Neuronal stem cell (in vitro differentiated cells): ENCODE measurements around the gene STAT3.

Experiments used
- DNase-seq: peaks from one replicate; pipeline ENCODE4 v3.0.0-alpha.2; 2013; ENCODE audit warnings: low spot score
- H2AFZ ChIP-seq: one replicate; pipeline ENCODE4 v1.6.1; 2013; ENCODE audit warnings: mild to moderate bottlenecking, low read length, inconsistent platforms
- H2AK5ac ChIP-seq: 2 replicates; pipeline ENCODE4 v1.6.1; 2013; ENCODE audit warnings: low read depth, mild to moderate bottlenecking, inconsistent platforms, low read length, moderate library complexity, mixed read lengths
- H2BK120ac ChIP-seq: 2 replicates; pipeline ENCODE4 v1.6.1; 2013; ENCODE audit warnings: low read depth, mild to moderate bottlenecking, inconsistent platforms, low read length, moderate library complexity, mixed read lengths
- H2BK12ac ChIP-seq: one replicate; pipeline ENCODE4 v1.6.1; 2013; ENCODE audit warnings: low read length, inconsistent platforms
- H2BK15ac ChIP-seq: 2 replicates; pipeline ENCODE4 v1.6.1; 2013; ENCODE audit warnings: mild to moderate bottlenecking, low read length, inconsistent platforms, mixed read lengths
- H2BK5ac ChIP-seq: one replicate; pipeline ENCODE4 v1.6.1; 2013; ENCODE audit warnings: inconsistent platforms, mild to moderate bottlenecking, low read length, moderate library complexity
- H3K14ac ChIP-seq: one replicate; pipeline ENCODE4 v1.6.1; 2013; ENCODE audit warnings: low read length, inconsistent platforms
- H3K18ac ChIP-seq: 2 replicates; pipeline ENCODE4 v1.6.1; 2013; ENCODE audit warnings: low read length, inconsistent platforms
- H3K23ac ChIP-seq: 2 replicates; pipeline ENCODE4 v1.6.1; 2013; ENCODE audit warnings: low read depth, mild to moderate bottlenecking, mixed read lengths, low read length, inconsistent platforms; ENCODE audit not compliant: poor library complexity
- H3K27ac ChIP-seq: replicated peaks from 3 replicates; pipeline ENCODE4 v1.5.1; 2013; ENCODE audit warnings: low read length, inconsistent platforms
- H3K27me3 ChIP-seq, 3 experiments: 2 replicates each; pipeline ENCODE4 v1.6.1; 2013; ENCODE audit warnings: low read length in 3 of 3, mild to moderate bottlenecking in 2 of 3, inconsistent platforms in 1 of 3, low read depth in 1 of 3, mixed read lengths in 1 of 3, moderate library complexity in 1 of 3; ENCODE audit not compliant: control insufficient read depth in 3 of 3, insufficient read depth in 3 of 3
- H3K36me3 ChIP-seq, 2 donors: replicated peaks in 1 of 2; 2 replicates each; pipeline ENCODE4 v1.6.1; 2013; ENCODE audit warnings: low read length in 2 of 2; ENCODE audit not compliant: control insufficient read depth in 2 of 2, insufficient read depth in 2 of 2
- H3K4ac ChIP-seq: 2 replicates; pipeline ENCODE4 v1.6.1; 2013; ENCODE audit warnings: inconsistent platforms, mild to moderate bottlenecking, low read length, moderate library complexity
- H3K4me1 ChIP-seq, 2 donors: 1 replicate in 1 of 2; 2 replicates in 1 of 2; pipeline ENCODE4 v1.6.1; 2013; ENCODE audit warnings: low read length in 2 of 2, low read depth in 1 of 2; ENCODE audit not compliant: control insufficient read depth in 2 of 2, insufficient read depth in 1 of 2
- H3K4me2 ChIP-seq: one replicate; pipeline ENCODE4 v1.6.1; 2013; ENCODE audit warnings: mild to moderate bottlenecking, low read length, inconsistent platforms; ENCODE audit not compliant: insufficient read depth, poor library complexity, severe bottlenecking
- H3K4me3 ChIP-seq, 2 donors: 2 replicates each; pipeline ENCODE4 v1.5.1; 2013; ENCODE audit warnings: low read length in 2 of 2, mild to moderate bottlenecking in 2 of 2, inconsistent platforms in 1 of 2, moderate library complexity in 1 of 2
- H3K79me1 ChIP-seq: one replicate; pipeline ENCODE4 v1.6.1; 2013; ENCODE audit warnings: low read depth, mild to moderate bottlenecking, inconsistent platforms, low read length, moderate library complexity
- H3K9ac ChIP-seq: one replicate; pipeline ENCODE4 v1.6.1; 2013; ENCODE audit warnings: mild to moderate bottlenecking, low read depth, low read length, inconsistent platforms; ENCODE audit not compliant: poor library complexity
- H3K9me3 ChIP-seq, 2 donors: replicated peaks in 1 of 2; 2 replicates each; pipeline versions ENCODE3 to v1.6.1; 2013; ENCODE audit warnings: low read length in 2 of 2, mild to moderate bottlenecking in 2 of 2, inconsistent platforms in 1 of 2, low read depth in 1 of 2, mixed read lengths in 1 of 2, moderate library complexity in 1 of 2; ENCODE audit not compliant: control insufficient read depth in 2 of 2, insufficient read depth in 1 of 2
- H4K8ac ChIP-seq: one replicate; pipeline ENCODE4 v1.6.1; 2013; ENCODE audit warnings: low read depth, mild to moderate bottlenecking, inconsistent platforms, low read length, moderate library complexity
- H4K91ac ChIP-seq: one replicate; pipeline ENCODE4 v1.6.1; 2013; ENCODE audit warnings: low read length, low read depth, mild to moderate bottlenecking, inconsistent platforms; ENCODE audit not compliant: poor library complexity
- WGBS, 2 donors: extraction: QIAGEN DNeasy Blood & Tissue Kit; methylation state at CpG; one replicate each; pipeline ENCODE4 v1.1.7; 2013; ENCODE audit warnings: missing lambda C conversion rate in 2 of 2, mixed read lengths in 1 of 2; ENCODE audit not compliant: insufficient read length in 2 of 2, insufficient replicate concordance in 1 of 2; ENCODE audit errors: extremely low coverage in 2 of 2; 5-methylcytosine and 5-hydroxymethylcytosine counted together

Gene STAT3

DNA sequence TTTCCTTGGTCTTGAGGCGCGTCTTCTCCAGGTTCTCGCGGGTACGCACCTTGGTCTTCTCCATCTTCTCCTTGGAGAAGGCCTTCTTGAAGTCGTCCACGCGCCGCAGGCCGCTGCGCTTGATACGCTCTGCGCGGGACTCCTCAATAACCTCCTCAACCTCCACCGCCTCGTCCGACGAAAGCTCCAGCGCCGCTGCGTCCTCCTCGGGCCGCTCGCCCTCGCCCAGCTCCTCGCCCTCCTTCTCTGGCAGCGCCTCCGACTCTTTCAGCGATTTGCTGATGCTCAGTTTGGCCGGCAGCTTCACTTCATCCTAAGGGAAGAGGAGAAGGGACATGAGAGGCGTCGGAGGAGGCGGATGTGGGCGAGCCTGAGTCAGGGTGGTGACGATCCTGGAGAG, 16.8 kb upstream of the STAT3 start:
- Histone ChIP-seq H4K8ac (no peak overlapping the region), H3K4me3 (no peak overlapping the region), H3K9ac (no peak overlapping the region), H3K79me1 (no peaks in the 10 kb centered on the region), H4K91ac (no peak overlapping the region), H3K27ac (no peak overlapping the region), H2AK5ac (peak overlapping the region; percentile 92), H3K36me3 (peaks cover 0 to 3% of the 10 kb centered on the region in 2 donors), H2AFZ (no peak overlapping the region), H2BK15ac (peak overlapping the region; percentile 54), H2BK5ac (no peak overlapping the region), H3K18ac (no peak overlapping the region), H3K27me3 (no peaks in the 10 kb centered on the region), H3K23ac (no peak overlapping the region), H3K4me1 (peaks cover 15 to 29% of the 10 kb centered on the region in 2 donors), H3K4ac (no peak overlapping the region), H2BK120ac (no peak overlapping the region), H3K9me3 (no peaks in the 10 kb centered on the region), H3K4me2 (no peak overlapping the region), H3K14ac (no peak overlapping the region), H2BK12ac (peak overlapping the region; percentile 48)
- WGBS, 2 donors, result no CpG with 5 or more reads among the region's 35 CpGs
- no peak for DNase-seq

DNA sequence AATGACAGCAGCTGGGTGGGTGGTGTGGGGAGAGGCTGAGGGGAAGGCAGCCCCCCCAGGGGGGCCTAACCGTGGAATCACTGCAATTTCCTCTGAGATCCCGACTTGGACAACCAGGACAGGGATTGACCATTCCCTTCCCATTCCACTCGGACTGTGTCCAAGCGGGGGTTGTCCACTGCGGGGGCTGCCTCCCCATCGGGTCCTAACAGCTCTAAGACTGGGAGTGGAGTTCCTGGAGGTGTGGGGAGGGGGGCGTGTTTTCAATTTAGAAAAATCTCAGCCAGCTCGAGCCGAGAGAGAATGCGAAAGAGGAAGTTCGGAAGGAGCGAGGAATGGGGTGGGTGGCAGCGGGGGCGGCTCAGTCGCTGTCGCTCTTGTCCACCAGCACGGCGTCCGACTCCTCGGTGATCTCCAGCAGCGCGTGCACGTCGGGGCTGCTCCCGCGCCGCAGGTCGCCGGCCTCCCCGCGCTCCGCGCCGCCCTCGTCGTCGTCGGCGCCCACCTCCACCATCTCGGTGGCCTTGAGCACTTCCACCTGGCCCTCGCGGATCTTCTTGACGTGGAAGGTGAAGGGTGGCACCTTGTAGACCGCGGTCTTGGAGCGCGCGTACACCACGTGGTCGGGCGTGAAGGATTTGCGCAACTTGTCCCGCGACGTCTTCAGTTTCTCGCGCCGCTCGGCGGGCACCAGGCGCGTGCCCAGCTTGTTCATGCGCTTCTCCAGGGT, 16.2 kb upstream of the STAT3 start:
- Histone ChIP-seq H3K27ac (no peak overlapping the region), H3K18ac (peak overlapping the region; percentile 36), H3K23ac (no peak overlapping the region), H3K36me3 (peaks cover 0 to 3% of the 10 kb centered on the region in 2 donors), H2BK12ac (no peak overlapping the region), H3K4ac (no peak overlapping the region), H3K27me3 (no peaks in the 10 kb centered on the region), H3K4me1 (peaks cover 15 to 29% of the 10 kb centered on the region in 2 donors), H3K79me1 (no peaks in the 10 kb centered on the region), H2BK120ac (peak overlapping the region; percentile 94), H3K4me3 (no peak overlapping the region), H2BK15ac (peak overlapping the region; percentile 54), H3K9me3 (no peaks in the 10 kb centered on the region), H3K4me2 (no peak overlapping the region), H3K9ac (no peak overlapping the region), H4K91ac (no peak overlapping the region), H2BK5ac (peak overlapping the region; percentile 79), H2AFZ (no peak overlapping the region), H3K14ac (no peak overlapping the region), H2AK5ac (peak overlapping the region; percentile 92), H4K8ac (no peak overlapping the region)
- DNase-seq, result no peak
- WGBS, 2 donors, result no CpG with 5 or more reads among the region's 63 CpGs

DNA sequence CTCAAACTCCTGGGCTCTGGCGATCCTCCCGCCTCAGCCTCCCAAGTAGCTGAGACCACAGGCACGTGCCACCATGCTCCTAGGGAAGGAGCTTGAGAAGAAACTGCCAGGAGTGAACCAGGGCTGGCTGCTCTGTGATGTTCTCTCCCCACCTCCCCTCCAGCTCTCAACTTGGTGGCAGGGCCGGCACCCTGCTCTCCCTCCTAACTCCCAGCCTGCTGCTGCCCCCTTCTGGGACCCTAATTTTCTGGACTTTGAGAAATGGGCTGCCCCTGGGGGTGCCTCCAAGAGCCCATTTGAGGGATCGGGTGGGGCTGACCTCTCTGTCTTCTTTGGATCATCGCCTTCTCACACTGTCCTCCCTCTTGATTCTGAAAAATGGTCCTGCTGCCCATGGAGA, 14.9 kb upstream of the STAT3 start:
- no CpG with 5 or more reads among the region's 6 CpGs for WGBS, 2 donors
- H3K9me3 ChIP-seq, result no peaks in the 10 kb centered on the region
- H3K18ac ChIP-seq, result no peak overlapping the region
- no peak overlapping the region for H3K4me3 ChIP-seq
- H2AK5ac ChIP-seq, result no peak overlapping the region
- no peak overlapping the region for H2BK5ac ChIP-seq
- H3K4ac ChIP-seq, result no peak overlapping the region
- no peak overlapping the region for H3K23ac ChIP-seq
- H4K8ac ChIP-seq, result no peak overlapping the region
- no peak overlapping the region for H3K9ac ChIP-seq
- H3K4me2 ChIP-seq, result no peak overlapping the region
- peaks cover 14 to 26% of the 10 kb centered on the region in 2 donors for H3K4me1 ChIP-seq
- no peak overlapping the region for H3K27ac ChIP-seq
- no peak for DNase-seq
- no peak overlapping the region for H3K14ac ChIP-seq
- H3K36me3 ChIP-seq, result peaks cover 0 to 3% of the 10 kb centered on the region in 2 donors
- no peaks in the 10 kb centered on the region for H3K27me3 ChIP-seq
- H2BK120ac ChIP-seq, result no peak overlapping the region
- H3K79me1 ChIP-seq, result no peaks in the 10 kb centered on the region
- H2BK12ac ChIP-seq, result no peak overlapping the region
- H2BK15ac ChIP-seq, result peak overlapping the region; percentile 3
- peak overlapping the region; percentile 86 for H2AFZ ChIP-seq
- no peak overlapping the region for H4K91ac ChIP-seq

DNA sequence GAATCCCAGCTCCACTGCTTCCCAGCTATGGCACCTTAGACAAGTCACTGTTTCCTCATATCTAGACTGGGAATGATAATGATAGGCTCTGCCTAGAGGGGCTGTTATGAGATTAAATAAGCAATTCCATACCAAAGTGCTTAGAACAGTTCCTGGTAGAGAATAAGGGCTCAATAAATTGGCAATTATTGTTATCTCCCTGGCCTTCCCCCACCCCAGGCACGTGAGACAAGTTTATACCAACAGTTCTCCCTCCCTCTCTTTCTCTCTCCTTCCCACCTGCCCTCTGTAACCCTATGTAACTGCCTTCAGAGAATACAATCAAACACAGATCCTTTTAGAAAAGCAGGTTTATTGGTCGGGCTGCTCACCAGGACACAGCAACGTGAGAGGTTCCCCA, 13.9 kb upstream of the STAT3 start:
- no peak overlapping the region for H2BK12ac ChIP-seq
- H3K36me3 ChIP-seq, result peaks cover 0 to 3% of the 10 kb centered on the region in 2 donors
- H3K23ac ChIP-seq, result no peak overlapping the region
- peak overlapping the region; percentile 6 for H3K18ac ChIP-seq
- no peak overlapping the region for H3K14ac ChIP-seq
- peak overlapping the region; percentile 86 for H2AFZ ChIP-seq
- no peaks in the 10 kb centered on the region for H3K27me3 ChIP-seq
- peak overlapping the region; percentile 26 for H3K27ac ChIP-seq
- no peaks in the 10 kb centered on the region for H3K9me3 ChIP-seq
- H3K4me3 ChIP-seq, result no peak overlapping the region
- H3K4ac ChIP-seq, result no peak overlapping the region
- no CpG with 5 or more reads among the region's 3 CpGs for WGBS, 2 donors
- no peak overlapping the region for H3K9ac ChIP-seq
- H3K79me1 ChIP-seq, result no peaks in the 10 kb centered on the region
- peaks cover 12 to 18% of the 10 kb centered on the region in 2 donors for H3K4me1 ChIP-seq
- H3K4me2 ChIP-seq, result no peak overlapping the region
- H2BK15ac ChIP-seq, result no peak overlapping the region
- H2AK5ac ChIP-seq, result no peak overlapping the region
- H2BK5ac ChIP-seq, result no peak overlapping the region
- H4K91ac ChIP-seq, result no peak overlapping the region
- H2BK120ac ChIP-seq, result no peak overlapping the region
- no peak overlapping the region for H4K8ac ChIP-seq
- no peak for DNase-seq
